Naive thymus-derived CD4-positive, alpha-beta T cell (primary cell): Measurements from ENCODE around the gene RHOXF2. TPM values are rescaled to one million over a fixed set of nuclear protein-coding genes. Genes with fewer than 3 reads are reported as not detected.
"Not testable (repeated sequence)": the region's sequence is repeated elsewhere in the genome, so short reads cannot be mapped to it uniquely, and the experiment has no call there.

ENCODE experiments used
- ATAC-seq: fragments of 150-1000 bp; cut with Tn5 transposase; 2 replicates; pipeline ENCODE4 v1.10.0; 2021; ENCODE audit warnings: mild to moderate bottlenecking, moderate library complexity
- CTCF ChIA-PET: fragments of 350-600 bp; sonication (Branson Sonifier 250); formaldehyde crosslinking; loops from one replicate; lab custom pipeline; 2021; ENCODE audit warnings: antibody characterized with exemption; lab: Charles Lee
- POLR2A ChIA-PET: fragments of 350-600 bp; sonication (Branson Sonifier 250); formaldehyde crosslinking; loops from one replicate; lab custom pipeline; 2021; ENCODE audit warnings: antibody characterized with exemption, inconsistent platforms; lab: Charles Lee
- DNase-seq, 9 donors: peaks; one replicate each; pipeline versions ENCODE4 v3.0.0 to v3.0.0-alpha.2; 2020 to 2022; ENCODE audit warnings: mixed read lengths in 1 of 9
- H3K27ac ChIP-seq: one replicate; pipeline ENCODE4 v1.7.0; 2013; ENCODE audit warnings: mild to moderate bottlenecking, low read depth, low read length, moderate library complexity
- H3K27me3 ChIP-seq, 2 donors: one replicate each; pipeline ENCODE4 v1.7.0; 2013; ENCODE audit warnings: low read length in 2 of 2, mild to moderate bottlenecking in 2 of 2, moderate library complexity in 2 of 2; ENCODE audit not compliant: control insufficient read depth in 2 of 2, insufficient read depth in 2 of 2
- H3K36me3 ChIP-seq, 3 experiments: 1 replicate in 2 of 3; 2 replicates in 1 of 3; pipeline ENCODE4 v1.7.0; 2013; ENCODE audit warnings: low read length in 3 of 3, mild to moderate bottlenecking in 3 of 3, moderate library complexity in 1 of 3; ENCODE audit not compliant: insufficient read depth in 3 of 3, control insufficient read depth in 2 of 3
- H3K4me1 ChIP-seq, 2 donors: one replicate each; pipeline ENCODE4 v1.7.0; 2013; ENCODE audit warnings: low read length in 2 of 2, mild to moderate bottlenecking in 2 of 2, moderate library complexity in 1 of 2; ENCODE audit not compliant: control insufficient read depth in 2 of 2, insufficient read depth in 2 of 2
- H3K4me3 ChIP-seq: 2 replicates; pipeline ENCODE4 v1.7.0; 2013; ENCODE audit warnings: mild to moderate bottlenecking, low read length
- H3K9me3 ChIP-seq, 3 experiments: 1 replicate in 2 of 3; 2 replicates in 1 of 3; pipeline ENCODE4 v1.7.0; 2013; ENCODE audit warnings: low read length in 3 of 3; ENCODE audit not compliant: control insufficient read depth in 2 of 3
- H3K27ac Mint-ChIP-seq, 9 donors: one replicate each; pipeline ENCODE4 v1.8.0; 2020 to 2022; ENCODE audit warnings: mixed read lengths in 9 of 9, mild to moderate bottlenecking in 8 of 9, moderate library complexity in 5 of 9, inconsistent platforms in 2 of 9
- H3K27me3 Mint-ChIP-seq, 5 donors: one replicate each; pipeline ENCODE4 v1.8.0; 2021 to 2022; ENCODE audit warnings: mixed read lengths in 5 of 5, mild to moderate bottlenecking in 1 of 5
- H3K36me3 Mint-ChIP-seq, 5 donors: one replicate each; pipeline ENCODE4 v1.8.0; 2020 to 2022; ENCODE audit warnings: mixed read lengths in 5 of 5, mild to moderate bottlenecking in 3 of 5, inconsistent platforms in 1 of 5
- H3K4me1 Mint-ChIP-seq, 7 donors: one replicate each; pipeline ENCODE4 v1.8.0; 2020 to 2022; ENCODE audit warnings: mixed read lengths in 7 of 7, mild to moderate bottlenecking in 3 of 7, inconsistent platforms in 1 of 7
- H3K4me3 Mint-ChIP-seq, 10 donors: one replicate each; pipeline ENCODE4 v1.8.0; 2020 to 2022; ENCODE audit warnings: mild to moderate bottlenecking in 10 of 10, mixed read lengths in 10 of 10, moderate library complexity in 6 of 10, inconsistent platforms in 2 of 10
- H3K9me3 Mint-ChIP-seq, 11 donors: one replicate each; pipeline ENCODE4 v1.8.0; 2020 to 2022; ENCODE audit warnings: mixed read lengths in 11 of 11, mild to moderate bottlenecking in 4 of 11, inconsistent platforms in 1 of 11, moderate library complexity in 1 of 11
- intact Hi-C, 2 donors: fragments of 100-400 bp; cut with micrococcal nuclease; formaldehyde crosslinking; loops; one replicate each; pipeline ENCODE4 v1.15.1; 2023
- polyA plus RNA-seq, 2 donors: library from polyadenylated mRNA; unstranded; fragments of 300-500 nt; fragmentation: Illumina TruSeq; gene quantifications; one replicate each; pipeline ENCODE4 v1.2.3, GENCODE V29; 2021
- total RNA-seq, 6 experiments: library from RNA in 5 of 6; stranded (reverse) in 5 of 6; gene quantifications; 1 replicate in 5 of 6; 2 replicates in 1 of 6; pipeline ENCODE4 v1.2.3 and lab custom pipeline; 2021 to 2026

The RHOXF2 gene, protein sequence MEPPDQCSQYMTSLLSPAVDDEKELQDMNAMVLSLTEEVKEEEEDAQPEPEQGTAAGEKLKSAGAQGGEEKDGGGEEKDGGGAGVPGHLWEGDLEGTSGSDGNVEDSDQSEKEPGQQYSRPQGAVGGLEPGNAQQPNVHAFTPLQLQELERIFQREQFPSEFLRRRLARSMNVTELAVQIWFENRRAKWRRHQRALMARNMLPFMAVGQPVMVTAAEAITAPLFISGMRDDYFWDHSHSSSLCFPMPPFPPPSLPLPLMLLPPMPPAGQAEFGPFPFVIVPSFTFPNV
- total RNA-seq (under 1 TPM in 1 of 5 experiments, not detected in 4; 0.22 TPM), polyA plus RNA-seq (not detected), total RNA-seq (lab: John Stamatoyannopoulos, UW) (not detected)

DNA sequence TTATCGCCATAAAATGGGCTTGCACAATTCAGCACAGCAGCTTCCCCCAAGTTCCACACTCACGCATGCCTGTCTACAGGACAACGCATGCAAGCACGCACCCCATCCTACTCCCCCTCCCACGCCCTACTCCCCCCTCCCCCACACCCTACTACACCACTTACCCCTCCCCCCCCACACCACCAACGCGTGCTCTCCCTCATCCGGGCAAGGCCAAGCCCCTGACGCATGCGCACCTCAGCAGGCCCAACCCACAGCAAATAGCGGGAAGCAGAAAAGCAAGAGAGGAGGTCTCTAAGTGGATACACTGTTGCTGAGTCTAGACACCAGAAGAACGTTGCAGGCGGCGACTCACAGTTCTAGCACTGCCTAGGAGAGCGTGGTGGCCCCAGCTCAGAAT, at the start of gene RHOXF2:
Gene RHOXF2, plus strand, starts transcription at position 301 of the 400 bp plus-strand sequence. CDS start 138 bp downstream, outside the sequence.
- H3K4me3 Mint-ChIP-seq, H3K36me3 Mint-ChIP-seq, DNase-seq, H3K36me3 ChIP-seq, H3K27me3 Mint-ChIP-seq, H3K9me3 ChIP-seq, POLR2A ChIA-PET, intact Hi-C loops, H3K9me3 Mint-ChIP-seq, H3K4me3 ChIP-seq, H3K27ac Mint-ChIP-seq, CTCF ChIA-PET, ATAC-seq, H3K27me3 ChIP-seq, H3K27ac ChIP-seq, H3K4me1 Mint-ChIP-seq, H3K4me1 ChIP-seq: not testable (repeated sequence)

DNA sequence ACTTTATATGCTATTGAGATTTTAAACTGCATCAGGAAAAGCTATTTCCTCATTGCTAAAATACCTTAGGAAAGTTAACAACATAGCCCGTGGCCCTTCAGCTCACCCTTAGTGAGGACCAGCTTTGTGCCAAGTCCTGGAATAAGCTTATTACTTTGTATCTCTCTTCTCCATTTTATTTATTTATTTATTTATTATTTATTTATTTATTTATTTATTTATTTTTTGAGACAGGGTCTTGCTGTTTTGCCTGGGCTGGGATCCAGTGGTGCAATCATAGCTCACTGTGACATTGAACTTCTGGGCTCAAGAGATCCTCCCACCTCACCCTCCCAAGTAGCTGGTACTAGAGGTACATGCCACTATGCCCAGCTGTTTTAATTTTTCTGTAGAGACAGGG, 49.0 kb upstream of the RHOXF2 start:
- Mint-ChIP-seq H3K36me3 (no peaks in the 10 kb centered on the region), H3K27me3 (no peaks in the 10 kb centered on the region), H3K9me3 (peaks cover 0 to 8% (median 0%) of the 10 kb centered on the region in 11 donors), H3K4me1 (no peaks in the 10 kb centered on the region), H3K4me3 (no peak overlapping the region), H3K27ac (no peak overlapping the region)
- DNase-seq (no peak), ATAC-seq (no peak)
- Histone ChIP-seq H3K4me1 (no peaks in the 10 kb centered on the region), H3K36me3 (no peaks in the 10 kb centered on the region), H3K9me3 (no peaks in the 10 kb centered on the region), H3K27ac (no peak overlapping the region), H3K27me3 (no peaks in the 10 kb centered on the region), H3K4me3 (no peak overlapping the region)
- intact Hi-C loops = no loop called here
- POLR2A ChIA-PET = no interaction called here
- CTCF ChIA-PET = no interaction called here

DNA sequence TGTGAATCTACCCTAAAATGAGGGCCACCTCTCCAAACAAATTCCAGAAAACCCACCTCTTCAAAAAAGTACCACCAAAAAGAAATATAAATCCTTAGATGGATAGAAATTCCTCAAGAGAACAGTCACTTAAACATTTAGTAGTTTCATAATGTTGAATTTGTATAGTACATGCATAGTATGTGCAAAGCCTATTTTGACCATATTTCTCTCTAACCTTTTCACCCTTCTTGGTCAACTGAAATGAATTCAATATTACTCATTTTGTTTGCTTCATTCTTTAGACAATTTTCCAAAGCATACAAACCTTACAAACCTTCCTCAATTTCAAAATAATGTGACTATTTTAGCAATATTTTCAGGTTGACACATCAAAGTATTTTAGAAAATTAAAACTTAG, 46.8 kb upstream of the RHOXF2 start:
- Histone ChIP-seq H3K9me3 (no peaks in the 10 kb centered on the region), H3K36me3 (no peaks in the 10 kb centered on the region), H3K4me3 (no peak overlapping the region), H3K4me1 (no peaks in the 10 kb centered on the region), H3K27me3 (no peaks in the 10 kb centered on the region), H3K27ac (no peak overlapping the region)
- CTCF ChIA-PET = no interaction called here
- Mint-ChIP-seq H3K36me3 (no peaks in the 10 kb centered on the region), H3K27me3 (no peaks in the 10 kb centered on the region), H3K4me1 (no peaks in the 10 kb centered on the region), H3K9me3 (peaks cover 0 to 2% (median 0%) of the 10 kb centered on the region in 11 donors), H3K4me3 (no peak overlapping the region), H3K27ac (no peak overlapping the region)
- intact Hi-C loops = no loop called here
- no peak for ATAC-seq
- POLR2A ChIA-PET = no interaction called here
- no peak for DNase-seq

DNA sequence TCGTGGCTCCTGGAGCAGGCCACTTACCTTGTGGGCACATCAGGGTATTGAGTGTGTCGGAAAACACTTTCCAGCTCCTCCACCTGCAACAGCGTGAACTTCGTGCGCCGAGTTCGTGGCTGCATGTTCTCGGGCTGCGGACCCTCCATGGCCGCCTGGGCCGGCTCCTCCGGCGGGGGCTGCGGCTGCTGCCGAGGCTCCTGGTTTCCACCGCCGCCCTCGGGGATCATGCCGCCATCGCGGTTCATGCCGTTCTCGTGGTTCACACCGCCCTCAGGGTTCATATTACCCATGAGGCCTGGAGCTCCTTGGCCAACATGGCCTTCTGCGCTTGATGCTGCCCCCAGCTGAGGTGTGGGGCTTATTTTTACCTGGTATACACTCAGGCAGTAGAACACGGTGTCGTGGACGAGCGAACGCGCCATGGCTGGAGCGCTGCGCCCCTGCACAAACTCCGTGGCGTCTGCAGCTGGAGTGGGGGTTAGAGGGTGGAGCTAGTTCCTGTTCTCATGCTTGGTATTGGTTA, 42.9 kb upstream of the RHOXF2 start, which contains the start of gene RHOXF1:
Gene RHOXF1, minus strand, starts transcription at position 476 of the 526 bp plus-strand sequence. Its CDS starts 51 bp downstream, at position 425.
- intact Hi-C loops = no loop called here
- Mint-ChIP-seq H3K4me1 (no peaks in the 10 kb centered on the region), H3K9me3 (no peaks in the 10 kb centered on the region), H3K27ac (no peak within 1 kb of the TSS), H3K36me3 (no peaks in the 10 kb centered on the region), H3K27me3 (peaks cover 0 to 2% (median 0%) of the 10 kb centered on the region in 5 donors), H3K4me3 (no peak within 1 kb of the TSS)
- ChIA-PET CTCF (no interaction called here), POLR2A (no interaction called here)
- H3K27ac ChIP-seq = no peak within 1 kb of the TSS
- no peaks in the 10 kb centered on the region for H3K36me3 ChIP-seq
- H3K4me3 ChIP-seq = no peak within 1 kb of the TSS
- no peak for DNase-seq
- no peaks in the 10 kb centered on the region for H3K27me3 ChIP-seq
- no peaks in the 10 kb centered on the region for H3K9me3 ChIP-seq
- H3K4me1 ChIP-seq = no peaks in the 10 kb centered on the region
- no peak for ATAC-seq

DNA sequence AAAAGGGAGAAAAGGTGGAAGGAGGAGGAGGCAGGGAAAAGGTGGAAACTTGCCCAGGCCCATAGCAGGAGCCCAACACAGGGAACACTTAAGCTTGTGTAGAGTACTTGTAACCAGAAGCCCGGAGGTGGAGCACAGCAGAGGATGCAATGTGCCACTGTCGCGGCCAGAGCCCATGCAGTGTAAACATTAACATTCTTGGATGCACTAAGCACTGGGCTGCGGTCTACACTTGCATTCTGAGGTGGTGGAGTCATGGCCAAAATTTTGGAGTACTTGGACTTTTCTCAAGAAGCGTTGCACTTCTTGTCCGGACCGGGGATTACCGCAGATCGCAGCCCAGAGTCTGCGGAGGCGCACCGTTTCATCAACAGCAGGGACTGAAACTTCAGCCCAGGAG, 38.2 kb upstream of the RHOXF2 start:
- Histone ChIP-seq H3K9me3 (no peaks in the 10 kb centered on the region), H3K4me3 (no peak overlapping the region), H3K27me3 (no peaks in the 10 kb centered on the region), H3K4me1 (no peaks in the 10 kb centered on the region), H3K27ac (no peak overlapping the region), H3K36me3 (no peaks in the 10 kb centered on the region)
- Mint-ChIP-seq H3K36me3 (no peaks in the 10 kb centered on the region), H3K4me3 (no peak overlapping the region), H3K9me3 (no peaks in the 10 kb centered on the region), H3K4me1 (peaks cover 0 to 4% (median 0%) of the 10 kb centered on the region in 7 donors), H3K27ac (no peak overlapping the region), H3K27me3 (peaks cover 0 to 2% (median 0%) of the 10 kb centered on the region in 5 donors)
- ATAC-seq (no peak), DNase-seq (no peak)
- ChIA-PET POLR2A (no interaction called here), CTCF (interaction anchor here (0.6 kb wide), 1 partner anchor 1115 kb away, joined by 3 read pairs; no protein-coding TSS in a partner anchor)
- intact Hi-C loops = no loop called here

DNA sequence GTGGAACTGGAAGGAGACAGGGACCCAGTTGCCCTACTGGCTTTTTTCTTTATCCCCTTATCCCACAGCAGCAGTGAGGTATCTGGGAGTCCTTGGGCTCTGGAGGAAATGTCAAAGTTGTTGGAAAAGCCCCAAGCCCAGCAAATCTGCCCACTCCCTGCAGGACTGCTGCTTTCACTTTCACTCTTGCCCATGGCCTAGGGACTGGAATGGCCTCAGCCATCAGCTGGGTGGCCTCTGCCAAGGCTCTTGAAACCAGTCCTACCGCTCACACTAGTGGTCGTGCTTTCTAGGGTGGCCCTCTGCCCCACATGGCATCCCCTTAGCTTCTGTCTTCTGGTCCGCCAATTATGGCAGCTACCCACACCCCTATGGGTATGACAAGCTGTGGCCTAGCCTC, 33.0 kb upstream of the RHOXF2 start:
- H3K4me3 ChIP-seq = no peak overlapping the region
- no peaks in the 10 kb centered on the region for H3K4me1 ChIP-seq
- H3K27me3 Mint-ChIP-seq = no peaks in the 10 kb centered on the region
- H3K36me3 ChIP-seq = no peaks in the 10 kb centered on the region
- no peak overlapping the region for H3K27ac ChIP-seq
- ATAC-seq (no peak), DNase-seq (no peak)
- H3K9me3 Mint-ChIP-seq = no peaks in the 10 kb centered on the region
- H3K4me1 Mint-ChIP-seq = peaks cover 0 to 7% (median 5%) of the 10 kb centered on the region in 7 donors
- ChIA-PET POLR2A (no interaction called here), CTCF (no interaction called here)
- H3K27ac Mint-ChIP-seq = peak overlapping the region in 2 of 9 donors; percentile 44 to 49
- intact Hi-C loops = no loop called here
- H3K36me3 Mint-ChIP-seq = no peaks in the 10 kb centered on the region
- H3K4me3 Mint-ChIP-seq = peak overlapping the region in 1 of 10 donors; percentile 44
- no peaks in the 10 kb centered on the region for H3K27me3 ChIP-seq
- H3K9me3 ChIP-seq = no peaks in the 10 kb centered on the region
